ENCODE data around the gene CACNG5.

The CACNG5 gene

GRCh38 chr17:66842505-66842904 is 7.6 kb downstream of the CACNG5 start:
- DNase-seq = no peak
- in situ Hi-C loops (cut with HindIII; ENCODE audit: low pct_ligation_motif_present, low pct_unique_long_range_greater_than_20kb, low sequenced_read_pairs) = no loop called here

DNA sequence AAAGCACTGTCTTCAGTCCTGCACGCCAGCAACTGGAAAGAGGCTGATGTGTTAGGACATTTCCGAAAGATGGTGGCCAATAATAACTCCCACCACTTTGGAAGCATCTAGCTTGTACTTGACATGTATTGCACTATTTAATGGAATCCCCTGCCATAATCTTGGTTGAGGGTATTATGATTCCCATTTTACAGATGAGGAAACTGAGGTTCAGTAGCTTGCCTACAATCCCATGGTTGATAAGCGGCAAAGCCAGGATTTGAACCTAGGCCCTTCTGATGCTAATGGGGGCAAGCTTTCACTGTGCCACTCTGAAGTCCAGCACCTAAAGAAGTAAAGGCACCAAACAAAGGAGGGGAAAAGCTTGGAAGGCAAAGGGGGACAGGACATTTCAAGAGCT is 8.0 kb downstream of the CACNG5 start:
- in situ Hi-C loops (cut with HindIII; ENCODE audit: low pct_ligation_motif_present, low pct_unique_long_range_greater_than_20kb, low sequenced_read_pairs) = no loop called here
- DNase-seq = no peak

GRCh38 chr17:66843627-66844026 is 8.7 kb downstream of the CACNG5 start:
- no peak for DNase-seq
- in situ Hi-C loops (cut with HindIII; ENCODE audit: low pct_ligation_motif_present, low pct_unique_long_range_greater_than_20kb, low sequenced_read_pairs) = no loop called here

- in situ Hi-C loops (cut with HindIII; ENCODE audit: low pct_ligation_motif_present, low pct_unique_long_range_greater_than_20kb, low sequenced_read_pairs) = no loop called here
- no peak for DNase-seq
Measured at GRCh38 chr17:66847704-66848103, 12.8 kb downstream of the CACNG5 start.

- in situ Hi-C loops (cut with HindIII; ENCODE audit: low pct_ligation_motif_present, low pct_unique_long_range_greater_than_20kb, low sequenced_read_pairs) = no loop called here
- DNase-seq = no peak
Measured at GRCh38 chr17:66848496-66848895, 13.6 kb downstream of the CACNG5 start.

- DNase-seq = no peak
- in situ Hi-C loops (cut with HindIII; ENCODE audit: low pct_ligation_motif_present, low pct_unique_long_range_greater_than_20kb, low sequenced_read_pairs) = no loop called here
Measured at GRCh38 chr17:66849032-66849655, 14.2 kb downstream of the CACNG5 start.

DNA sequence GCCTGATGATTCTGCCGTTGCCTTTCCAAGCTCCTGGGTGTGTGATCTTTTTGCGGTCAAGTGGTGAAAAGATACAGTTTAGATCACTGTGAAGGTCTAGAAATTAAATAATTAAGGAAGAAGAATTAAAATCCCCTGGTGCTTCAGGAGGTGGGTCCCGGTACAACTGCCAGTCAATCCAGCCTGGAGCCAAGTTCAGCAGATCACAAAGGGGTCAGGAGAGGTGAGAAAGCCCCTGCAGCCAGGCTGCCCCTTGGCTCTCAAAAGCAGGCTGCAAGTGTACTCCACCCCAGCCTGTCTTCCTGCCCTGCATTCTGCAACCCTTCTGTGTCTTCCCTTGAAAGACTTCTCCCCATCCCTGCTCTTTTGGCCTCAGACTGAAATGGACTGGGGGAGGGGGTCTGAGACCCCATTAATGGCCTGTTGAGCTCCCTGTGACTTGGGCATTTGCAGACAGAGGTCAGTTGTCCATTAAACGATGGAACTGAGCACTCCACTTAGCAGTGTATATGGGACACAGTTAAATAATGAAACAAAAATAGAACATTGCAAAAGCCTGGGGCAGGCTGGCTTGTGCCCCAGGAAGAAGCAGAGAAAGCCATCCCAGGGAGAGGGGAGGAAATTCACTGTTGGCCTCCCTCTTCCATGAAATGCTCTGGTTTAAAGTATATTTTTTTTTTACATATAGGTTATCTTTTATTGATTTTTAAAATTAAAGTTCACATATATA is 15.1 kb downstream of the CACNG5 start:
- no peak for DNase-seq
- in situ Hi-C loops (cut with HindIII; ENCODE audit: low pct_ligation_motif_present, low pct_unique_long_range_greater_than_20kb, low sequenced_read_pairs) = no loop called here

GRCh38 chr17:66850692-66851091 is 15.8 kb downstream of the CACNG5 start:
- no peak for DNase-seq
- in situ Hi-C loops (cut with HindIII; ENCODE audit: low pct_ligation_motif_present, low pct_unique_long_range_greater_than_20kb, low sequenced_read_pairs) = no loop called here

DNA sequence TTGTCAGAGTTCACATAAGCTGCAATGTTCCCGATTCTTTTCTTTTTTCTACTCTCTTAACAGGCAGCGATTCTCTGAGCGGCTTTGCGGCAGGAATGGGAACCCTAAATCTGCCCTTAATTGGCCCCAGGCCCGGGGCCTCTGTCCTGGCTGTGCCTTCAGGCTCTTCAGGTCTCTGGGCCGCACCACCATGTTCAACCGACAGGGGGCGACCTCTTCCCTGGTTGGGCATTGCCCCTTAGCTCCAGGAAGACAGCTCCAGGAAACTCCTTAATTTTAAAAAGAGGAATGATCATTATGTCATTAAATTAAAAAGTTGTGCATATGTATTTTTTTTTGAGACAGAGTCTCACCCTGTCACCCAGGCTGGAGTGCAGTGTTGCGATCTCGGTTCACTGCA is 20.3 kb downstream of the CACNG5 start:
- no peak for DNase-seq

GRCh38 chr17:66858226-66859083 is 23.5 kb downstream of the CACNG5 start:
- in situ Hi-C loops (cut with HindIII; ENCODE audit: low pct_ligation_motif_present, low pct_unique_long_range_greater_than_20kb, low sequenced_read_pairs) = no loop called here
- DNase-seq = no peak

More for the DNA sequence above, 20.3 kb downstream of the CACNG5 start:
- in situ Hi-C loops (cut with HindIII; ENCODE audit: low pct_ligation_motif_present, low pct_unique_long_range_greater_than_20kb, low sequenced_read_pairs) = no loop called here

DNA sequence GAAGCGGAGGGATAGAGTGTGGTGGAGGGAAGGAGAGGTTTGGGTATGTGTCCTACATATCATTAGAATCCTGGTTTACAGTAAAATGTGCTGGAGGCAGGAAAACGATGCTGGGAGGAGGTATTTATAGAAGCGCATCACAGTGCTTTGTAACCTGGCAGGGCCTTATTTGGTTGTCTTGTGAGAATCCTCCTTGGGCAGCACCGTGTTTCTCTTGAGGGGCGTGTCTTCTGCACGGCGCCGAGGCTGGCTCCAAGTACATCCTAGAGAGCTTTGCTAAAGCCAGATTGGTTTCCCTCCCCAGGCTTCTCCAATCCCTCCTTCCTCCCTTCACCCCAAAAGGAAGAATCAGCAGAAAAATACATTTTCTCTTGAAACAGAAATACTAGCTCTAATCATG is 24.4 kb downstream of the CACNG5 start:
- in situ Hi-C loops (cut with HindIII; ENCODE audit: low pct_ligation_motif_present, low pct_unique_long_range_greater_than_20kb, low sequenced_read_pairs) = no loop called here
- DNase-seq = no peak

DNA sequence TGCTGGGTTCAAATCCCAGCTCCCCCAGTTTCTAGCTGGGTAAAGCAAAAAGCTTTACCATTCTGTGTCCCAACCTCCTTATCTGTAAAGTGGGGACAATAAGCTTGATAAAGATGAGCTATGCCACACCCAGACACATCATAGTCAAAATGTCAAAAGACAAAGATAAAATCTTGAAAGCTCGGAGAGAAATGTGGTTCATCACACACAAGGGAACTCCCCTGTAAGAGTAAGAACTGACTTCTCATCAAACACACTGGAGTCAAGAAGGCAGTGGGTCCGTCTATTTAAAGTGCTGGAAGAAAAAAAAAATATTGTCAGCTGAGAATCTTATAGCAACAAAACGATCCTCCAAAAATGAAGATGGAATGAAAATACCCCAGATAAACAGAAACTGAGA is 25.3 kb downstream of the CACNG5 start:
- in situ Hi-C loops (cut with HindIII; ENCODE audit: low pct_ligation_motif_present, low pct_unique_long_range_greater_than_20kb, low sequenced_read_pairs) = no loop called here
- no peak for DNase-seq

GRCh38 chr17:66863820-66864219 is 28.9 kb downstream of the CACNG5 start:
- in situ Hi-C loops (cut with HindIII; ENCODE audit: low pct_ligation_motif_present, low pct_unique_long_range_greater_than_20kb, low sequenced_read_pairs) = no loop called here
- no peak for DNase-seq

- DNase-seq = no peak
- in situ Hi-C loops (cut with HindIII; ENCODE audit: low pct_ligation_motif_present, low pct_unique_long_range_greater_than_20kb, low sequenced_read_pairs) = no loop called here
Measured at GRCh38 chr17:66865151-66865550, 30.2 kb downstream of the CACNG5 start.

GRCh38 chr17:66873962-66874361 is 39.0 kb downstream of the CACNG5 start:
- no peak for DNase-seq
- in situ Hi-C loops (cut with HindIII; ENCODE audit: low pct_ligation_motif_present, low pct_unique_long_range_greater_than_20kb, low sequenced_read_pairs) = no loop called here

DNA sequence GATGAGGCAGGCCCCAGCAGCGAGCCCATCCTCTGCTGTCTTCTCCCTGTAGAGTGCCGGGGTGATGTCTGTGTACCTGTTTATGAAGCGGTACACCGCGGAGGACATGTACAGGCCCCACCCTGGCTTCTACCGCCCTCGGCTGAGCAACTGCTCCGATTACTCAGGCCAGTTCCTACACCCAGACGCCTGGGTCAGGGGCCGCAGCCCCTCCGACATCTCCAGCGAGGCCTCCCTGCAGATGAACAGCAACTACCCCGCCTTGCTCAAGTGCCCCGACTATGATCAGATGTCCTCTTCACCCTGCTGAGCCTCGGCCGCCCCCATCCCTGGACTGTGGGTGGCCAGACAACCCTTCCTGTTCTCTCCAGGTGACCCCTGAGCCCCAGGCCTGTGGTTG is 50.0 kb downstream of the CACNG5 start:
- no peak for DNase-seq
- in situ Hi-C loops (cut with HindIII; ENCODE audit: low pct_ligation_motif_present, low pct_unique_long_range_greater_than_20kb, low sequenced_read_pairs) = no loop called here

DNA sequence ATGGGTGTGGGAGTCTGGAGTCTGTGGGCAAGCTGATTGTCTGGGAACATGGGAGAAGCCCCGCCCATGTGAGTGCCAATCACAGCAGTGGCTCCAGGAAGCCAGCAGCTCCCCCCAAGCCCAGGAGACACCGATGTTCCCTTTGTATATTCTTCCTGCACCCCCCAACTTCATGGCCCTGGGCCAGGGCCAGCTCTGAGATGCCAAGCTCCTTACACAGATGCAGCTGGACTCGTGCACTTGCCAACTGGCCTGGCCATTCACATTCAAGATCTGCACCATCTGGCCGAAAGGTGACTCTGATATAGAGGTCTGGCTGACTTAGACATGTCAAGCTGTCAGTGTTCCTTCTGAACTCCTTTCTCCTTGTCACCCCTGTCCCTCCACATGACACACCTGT is 50.5 kb downstream of the CACNG5 start:
- no peak for DNase-seq
- in situ Hi-C loops (cut with HindIII; ENCODE audit: low pct_ligation_motif_present, low pct_unique_long_range_greater_than_20kb, low sequenced_read_pairs) = no loop called here

DNA sequence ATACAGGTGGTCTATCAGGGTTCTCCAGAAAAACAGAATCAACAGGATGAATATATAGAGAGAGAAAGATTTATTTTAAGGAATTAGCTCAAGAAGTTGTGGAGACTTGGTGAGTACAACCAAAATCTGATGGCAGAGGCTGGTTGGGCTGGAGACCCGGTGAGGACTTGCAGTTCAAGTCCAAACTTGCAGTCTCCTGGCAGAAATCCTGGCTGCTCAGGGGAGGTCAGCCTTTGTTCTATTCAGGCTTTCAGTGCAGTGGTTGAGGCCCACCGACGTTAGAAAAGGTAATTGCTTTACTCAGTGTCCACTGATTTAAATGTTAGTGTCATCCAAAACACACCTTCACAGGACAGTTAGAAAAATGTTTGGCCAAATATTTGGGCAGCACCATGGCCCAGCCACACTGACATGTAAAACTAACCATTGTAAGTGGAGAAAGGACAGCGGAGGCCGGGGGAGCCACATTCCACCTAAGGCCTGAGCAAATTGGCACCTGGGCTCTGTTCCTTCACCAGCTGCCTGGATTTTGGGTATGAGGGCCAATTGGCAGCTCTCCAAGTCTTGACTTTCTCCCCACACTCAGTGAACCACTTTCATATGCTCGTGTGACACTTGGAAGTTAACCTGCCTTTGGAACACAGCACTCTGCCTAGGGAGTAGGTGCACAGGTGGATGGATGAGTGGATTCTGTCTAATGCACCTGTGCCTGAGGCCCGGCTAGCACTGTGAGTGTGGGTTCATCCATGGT is 54.7 kb downstream of the CACNG5 start:
- in situ Hi-C loops (cut with HindIII; ENCODE audit: low pct_ligation_motif_present, low pct_unique_long_range_greater_than_20kb, low sequenced_read_pairs) = no loop called here
- DNase-seq = no peak

DNA sequence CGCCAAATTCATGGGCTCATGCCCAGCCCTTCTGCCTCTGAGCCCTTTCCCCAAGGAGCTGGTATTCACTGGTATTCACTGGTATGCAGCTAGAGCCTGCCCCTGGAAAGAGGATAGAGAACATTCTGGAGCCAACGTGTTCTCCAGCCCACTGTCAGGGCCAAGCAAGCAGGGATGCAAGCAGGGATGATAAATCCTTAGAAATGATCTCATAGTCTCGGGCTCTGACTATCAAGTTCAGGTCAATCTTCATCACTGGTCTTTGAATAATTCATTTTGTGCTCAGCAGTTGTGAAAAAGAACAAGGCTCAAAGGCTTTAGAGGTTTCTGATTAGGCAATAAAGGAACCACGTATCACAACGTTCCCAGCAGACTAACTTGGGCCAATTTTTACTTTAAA is 57.3 kb downstream of the CACNG5 start:
- in situ Hi-C loops (cut with HindIII; ENCODE audit: low pct_ligation_motif_present, low pct_unique_long_range_greater_than_20kb, low sequenced_read_pairs) = no loop called here
- no peak for DNase-seq
